GM12878 (cell line): ENCODE results near the gene PEX1. TPM values are rescaled to one million over a fixed set of nuclear protein-coding genes. Genes with fewer than 3 reads are reported as not detected.

Source experiments
- ATAC-seq: fragments of 200-7000 bp; cut with Tn5 transposase; 3 replicates; pipeline ENCODE4 v1.9.1; 2020; ENCODE audit warnings: mild to moderate bottlenecking, moderate library complexity
- BruUV-seq: library from RNA; stranded (reverse); fragments of 400-500 nt; replicated peaks from 2 replicates; lab custom pipeline; 2021; lab: Mats Ljungman, UMichigan
- CTCF ChIA-PET: fragments of 300-600 bp; sonication (Branson Sonifier 250); formaldehyde crosslinking; extraction: SDS; loops from one replicate; lab custom pipeline; 2021; ENCODE audit warnings: inconsistent platforms; lab: Yijun Ruan, JAX
- POLR2A ChIA-PET: fragments of 350-600 bp; formaldehyde crosslinking; extraction: SDS; loops from one replicate; lab custom pipeline; 2021; ENCODE audit warnings: inconsistent platforms; lab: Charles Lee
- RAD21 ChIA-PET: fragments of 300-600 bp; sonication (Branson Sonifier 250); formaldehyde crosslinking; loops from one replicate; lab custom pipeline; 2023; ENCODE audit warnings: antibody characterized with exemption; ENCODE audit not compliant: unreplicated experiment; lab: Charles Lee
- SMC1A ChIA-PET: fragments of 300-600 bp; sonication (Branson Sonifier 250); formaldehyde crosslinking; loops from one replicate; lab custom pipeline; 2023; ENCODE audit not compliant: unreplicated experiment, uncharacterized antibody; lab: Charles Lee
- DNase-seq: peaks from one replicate; pipeline ENCODE4 v3.0.0-alpha.2; 2011; ENCODE audit warnings: low read depth, low spot score
- FAIRE-seq: peaks from 3 replicates; lab custom pipeline; 2011; peaks lifted over from hg19 to GRCh38; lab: Jason Lieb, UNC
- H2AFZ ChIP-seq: 2 replicates; pipeline ENCODE4 v1.6.0; 2011; ENCODE audit warnings: low read depth, low read length, control low read depth; ENCODE audit not compliant: control insufficient read depth
- H3K27ac ChIP-seq: 2 replicates; pipeline ENCODE4 v1.5.1; 2011; ENCODE audit warnings: control low read depth; ENCODE audit not compliant: control insufficient read depth, insufficient read depth
- H3K27me3 ChIP-seq, 2 experiments: replicated peaks in 1 of 2; 2 replicates each; pipeline versions ENCODE4 v1.6.0 to v1.6.1; 2011; ENCODE audit warnings: low read length in 1 of 2; ENCODE audit not compliant: control insufficient read depth in 2 of 2, insufficient read depth in 2 of 2
- H3K36me3 ChIP-seq, 2 experiments: 2 replicates each; pipeline ENCODE4 v1.5.1; 2011; ENCODE audit warnings: low read length in 1 of 2; ENCODE audit not compliant: control insufficient read depth in 2 of 2, insufficient read depth in 2 of 2
- H3K4me1 ChIP-seq: 2 replicates; pipeline ENCODE4 v1.6.1; 2011; ENCODE audit warnings: mild to moderate bottlenecking, low read length, moderate library complexity, mixed read lengths; ENCODE audit not compliant: control insufficient read depth, insufficient read depth
- H3K4me2 ChIP-seq: 2 replicates; pipeline ENCODE4 v1.6.0; 2011; ENCODE audit warnings: control low read depth; ENCODE audit not compliant: control insufficient read depth, insufficient read depth
- H3K4me3 ChIP-seq: fragments of 200-600 bp; sonication (generic); 2 replicates; pipeline ENCODE4 v1.5.1; 2016
- H3K79me2 ChIP-seq: 2 replicates; pipeline ENCODE4 v1.6.0; 2011; ENCODE audit warnings: low read length; ENCODE audit not compliant: control insufficient read depth, insufficient read depth
- H3K9ac ChIP-seq: 2 replicates; pipeline ENCODE4 v1.8.0; 2011; ENCODE audit warnings: low read length, control low read depth, mixed read lengths; ENCODE audit not compliant: control insufficient read depth, insufficient read depth
- H3K9me3 ChIP-seq: replicated peaks from 3 replicates; pipeline ENCODE4 v1.5.1; 2011; ENCODE audit warnings: mild to moderate bottlenecking, low read length; ENCODE audit not compliant: control insufficient read depth, insufficient read depth
- H4K20me1 ChIP-seq: 2 replicates; pipeline ENCODE4 v1.6.0; 2011; ENCODE audit not compliant: control insufficient read depth, insufficient read depth
- CEBPZ ChIP-seq: fragments of 150-350 bp; IDR thresholded peaks from 2 replicates; pipeline ENCODE4 v1.6.1; 2016; ENCODE audit warnings: low read depth, low read length
- IRF3 ChIP-seq: fragments of 450-650 bp; IDR thresholded peaks from 2 replicates; pipeline ENCODE4 v1.6.1; 2014; ENCODE audit warnings: mild to moderate bottlenecking
- MAX ChIP-seq: IDR thresholded peaks from 2 replicates; pipeline ENCODE4 v1.6.1; 2012; ENCODE audit warnings: low read depth, low read length, improper control_type of control experiment
- SREBF2 ChIP-seq: IDR thresholded peaks from 2 replicates; pipeline ENCODE4 v1.6.1; 2012; ENCODE audit warnings: mild to moderate bottlenecking, low read length
- TCF3 ChIP-seq: IDR thresholded peaks from 2 replicates; pipeline ENCODE4 v1.6.1; 2012; ENCODE audit warnings: low read depth, mild to moderate bottlenecking, low read length, borderline replicate concordance; ENCODE audit not compliant: insufficient read depth
- WGBS: methylation state at CpG from one replicate; pipeline ENCODE4 v1.1.6; 2016; ENCODE audit warnings: low lambda C conversion rate; ENCODE audit not compliant: insufficient replicate concordance, insufficient coverage; ENCODE audit errors: missing lambda C conversion rate; 5-methylcytosine and 5-hydroxymethylcytosine counted together
- in situ Hi-C: fragments of 300-500 bp; cut with MboI; formaldehyde crosslinking; loops from 9 replicates; pipeline ENCODE4 v1.14.3; 2018; ENCODE audit warnings: mixed read lengths
- intact Hi-C: fragments of 100-400 bp; cut with micrococcal nuclease; formaldehyde crosslinking; loops from one replicate; pipeline ENCODE4 v1.14.2; 2022; ENCODE audit not compliant: unreplicated experiment
- polyA plus RNA-seq, 11 experiments: library from polyadenylated mRNA; depleted of rRNA in 4 of 11; unstranded in 6 of 11; stranded (reverse) in 5 of 11; fragments of >200 nt; fragmentation: Nextera tagmentation in 4 of 11; fragmentation: Illumina TruSeq in 1 of 11; extraction: Ambion mirVana in 4 of 11; extraction: Trizol in 1 of 11; gene quantifications; 1 replicate in 1 of 11; 2 replicates in 10 of 11; pipeline versions ENCODE4 v1.2.1 to v1.2.3, GENCODE V29; 2011 to 2016; ENCODE audit warnings: inconsistent platforms in 2 of 11, missing spikeins in 2 of 11, low read depth in 1 of 11
- total RNA-seq, 4 experiments: library from RNA; depleted of rRNA in 3 of 4; stranded (reverse); fragments of >200 nt in 3 of 4; fragmentation: Illumina TruSeq in 1 of 4; extraction: Trizol in 1 of 4; gene quantifications; 2 replicates each; pipeline versions ENCODE4 v1.2.1 to v1.2.3, GENCODE V29; 2013 to 2021
- TF ChIP-seq, protein P1 (sequence below): fragments of 450-650 bp; IDR thresholded peaks from 2 replicates; pipeline ENCODE4 v1.6.1; 2017; ENCODE audit warnings: mild to moderate bottlenecking

Gene PEX1
- total and polyA plus RNA-seq, 10 of the 15 experiments (the other 5 are each of a cell fraction or from before 2014, with no cell fraction given): 6.7 to 22.9 (median 15.4) TPM

- intact Hi-C loops: no loop called here
- 98% methylated on average over 5 of the region's 5 CpGs for WGBS
- ATAC-seq: no peak
Measured at GRCh38 chr7:92508946-92509345, 19.4 kb downstream of the PEX1 start.

More at GRCh38 chr7:92508946-92509345, 19.4 kb downstream of the PEX1 start:
- ChIA-PET SMC1A (no interaction called here), RAD21 (no interaction called here), CTCF (interaction anchor here (1.0 kb wide), 1 partner anchor 16 kb away, joined by 4 read pairs; no protein-coding TSS in a partner anchor), POLR2A (no interaction called here)
- in situ Hi-C loops: no loop called here
- Histone ChIP-seq H3K27ac (no peak overlapping the region), H4K20me1 (no peaks in the 10 kb centered on the region), H3K36me3 (peaks cover 0 to 4% of the 10 kb centered on the region in 2 experiments; a peak in 1 of 4 replicates), H3K9ac (no peak overlapping the region), H3K27me3 (no peaks in the 10 kb centered on the region), H3K79me2 (no peaks in the 10 kb centered on the region), H3K4me2 (no peak overlapping the region), H3K9me3 (no peaks in the 10 kb centered on the region), H3K4me3 (no peak overlapping the region), H3K4me1 (no peaks in the 10 kb centered on the region), H2AFZ (no peak overlapping the region)
- FAIRE-seq: no peak
- TF ChIP-seq IRF3 (no peak), TCF3 (no peak), MAX (no peak), SREBF2 (no peak), CEBPZ (no peak)
- TF ChIP-seq, protein P1, sequence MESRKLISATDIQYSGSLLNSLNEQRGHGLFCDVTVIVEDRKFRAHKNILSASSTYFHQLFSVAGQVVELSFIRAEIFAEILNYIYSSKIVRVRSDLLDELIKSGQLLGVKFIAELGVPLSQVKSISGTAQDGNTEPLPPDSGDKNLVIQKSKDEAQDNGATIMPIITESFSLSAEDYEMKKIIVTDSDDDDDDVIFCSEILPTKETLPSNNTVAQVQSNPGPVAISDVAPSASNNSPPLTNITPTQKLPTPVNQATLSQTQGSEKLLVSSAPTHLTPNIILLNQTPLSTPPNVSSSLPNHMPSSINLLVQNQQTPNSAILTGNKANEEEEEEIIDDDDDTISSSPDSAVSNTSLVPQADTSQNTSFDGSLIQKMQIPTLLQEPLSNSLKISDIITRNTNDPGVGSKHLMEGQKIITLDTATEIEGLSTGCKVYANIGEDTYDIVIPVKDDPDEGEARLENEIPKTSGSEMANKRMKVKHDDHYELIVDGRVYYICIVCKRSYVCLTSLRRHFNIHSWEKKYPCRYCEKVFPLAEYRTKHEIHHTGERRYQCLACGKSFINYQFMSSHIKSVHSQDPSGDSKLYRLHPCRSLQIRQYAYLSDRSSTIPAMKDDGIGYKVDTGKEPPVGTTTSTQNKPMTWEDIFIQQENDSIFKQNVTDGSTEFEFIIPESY: no peak
- DNase-seq: no peak
- BruUV-seq: no TSS peak
